Measurements from ENCODE around the gene ANKRD34A. TPM values are rescaled to one million over a fixed set of nuclear protein-coding genes. Genes with fewer than 3 reads are reported as not detected.
A peak's percentile ranks its signal among the peaks of the same experiment; 100 is the strongest.

ANKRD34A gene
- total RNA-seq, 6 experiments from 2014 or later: 0.14 to 0.88 (median 0.22) TPM; not detected in 1

GRCh38 chr1:145978854-145979745 lies 14.7 kb upstream of the ANKRD34A start:
- H3K9me3 ChIP-seq: no peaks in the 10 kb centered on the region
- peak overlapping the region in 1 of 3 donors; percentile 5 for H3K4me3 ChIP-seq
- H3K36me3 ChIP-seq: no peaks in the 10 kb centered on the region
- ATAC-seq (peak; percentile 71 to 78 (median 74)), DNase-seq (peak; percentile 71 to 80 (median 77))
- peaks cover 0 to 45% (median 11%) of the 10 kb centered on the region in 4 donors for H3K4me1 ChIP-seq
- no peaks in the 10 kb centered on the region for H3K27me3 ChIP-seq
- peak in 1 of 4 donors; percentile 11 for TF ChIP-seq CTCF (IDR thresholded peaks at IDR 0.05)
- TF ChIP-seq POLR2A (IDR thresholded peaks at IDR 0.05): peak; percentile 67
- intact Hi-C loops (cut with DNase I): loop anchor here in 1 of 2 donors (5.0 kb wide), 1 partner anchor 33 kb away; no protein-coding TSS in a partner anchor
- 33% methylated on average over 8 of the region's 9 CpGs for WGBS (ENCODE audit: insufficient coverage, low coverage, low lambda C conversion rate, missing lambda C conversion rate)
- peak overlapping the region; percentile 77 to 91 (median 86) for H3K27ac ChIP-seq

- Histone ChIP-seq H3K27me3 (no peaks in the 10 kb centered on the region), H3K4me3 (peak overlapping the region in 1 of 3 donors; percentile 5), H3K9me3 (no peaks in the 10 kb centered on the region), H3K27ac (peak overlapping the region; percentile 77 to 91 (median 86)), H3K4me1 (peaks cover 0 to 43% (median 11%) of the 10 kb centered on the region in 4 donors), H3K36me3 (no peaks in the 10 kb centered on the region)
- intact Hi-C loops (cut with DNase I): loop anchor here in 1 of 2 donors (5.0 kb wide), 1 partner anchor 34 kb away; no protein-coding TSS in a partner anchor
- DNase-seq (no peak), ATAC-seq (no peak)
- no peak for TF ChIP-seq CTCF (IDR thresholded peaks at IDR 0.05)
- TF ChIP-seq POLR2A (IDR thresholded peaks at IDR 0.05): no peak
Measured at GRCh38 chr1:145978471-145978853, 14.1 kb upstream of the ANKRD34A start.

GRCh38 chr1:145977486-145978470 lies 13.4 kb upstream of the ANKRD34A start:
- peak; percentile 83 to 91 (median 84) for TF ChIP-seq CTCF (IDR thresholded peaks at IDR 0.05)
- no peak for TF ChIP-seq POLR2A (IDR thresholded peaks at IDR 0.05)
- DNase-seq (peak; percentile 65 to 77 (median 65)), ATAC-seq (peak; percentile 65 to 74 (median 70))
- WGBS (ENCODE audit: insufficient coverage, low coverage, low lambda C conversion rate, missing lambda C conversion rate): 17% methylated on average over 9 of the region's 9 CpGs
- peaks cover 0 to 43% (median 15%) of the 10 kb centered on the region in 4 donors for H3K4me1 ChIP-seq
- H3K27ac ChIP-seq: peak overlapping the region; percentile 77 to 91 (median 86)
- intact Hi-C loops (cut with DNase I): loop anchor here in 1 of 2 donors (5.0 kb wide), 1 partner anchor 35 kb away; no protein-coding TSS in a partner anchor
- no peak overlapping the region for H3K4me3 ChIP-seq
- no peaks in the 10 kb centered on the region for H3K9me3 ChIP-seq
- no peaks in the 10 kb centered on the region for H3K36me3 ChIP-seq
- no peaks in the 10 kb centered on the region for H3K27me3 ChIP-seq

- no peak overlapping the region for H3K4me3 ChIP-seq
- no peaks in the 10 kb centered on the region for H3K36me3 ChIP-seq
- no peak for TF ChIP-seq CTCF (IDR thresholded peaks at IDR 0.05)
- TF ChIP-seq POLR2A (IDR thresholded peaks at IDR 0.05): no peak
- no peak overlapping the region for H3K27ac ChIP-seq
- H3K9me3 ChIP-seq: no peaks in the 10 kb centered on the region
- peaks cover 0 to 37% (median 15%) of the 10 kb centered on the region in 4 donors for H3K4me1 ChIP-seq
- no peak for ATAC-seq
- DNase-seq: no peak
- no peaks in the 10 kb centered on the region for H3K27me3 ChIP-seq
- intact Hi-C loops (cut with DNase I): loop anchor here in 1 of 2 donors (5.0 kb wide), 1 partner anchor 35 kb away; no protein-coding TSS in a partner anchor
- WGBS (ENCODE audit: insufficient coverage, low coverage, low lambda C conversion rate, missing lambda C conversion rate): 63% methylated on average over 4 of the region's 5 CpGs
Measured at GRCh38 chr1:145977016-145977415, 12.6 kb upstream of the ANKRD34A start.

Data from right lobe of liver (tissue), 6 donors.